HCT116 (cell line): ENCODE data around the gene ARPC1A. TPM values are rescaled to one million over a fixed set of nuclear protein-coding genes. Genes with fewer than 3 reads are reported as not detected.

ENCODE experiments used
- ATAC-seq: fragments of 200-7000 bp; cut with Tn5 transposase; 2 replicates; pipeline ENCODE4 v1.9.1; 2020; ENCODE audit warnings: mild to moderate bottlenecking, moderate library complexity
- BruUV-seq: library from RNA; stranded (reverse); fragments of 400-500 nt; replicated peaks from 2 replicates; lab custom pipeline; 2021; lab: Mats Ljungman, UMichigan
- CTCF ChIA-PET: fragments of 300-600 bp; sonication (Branson Sonifier 250); formaldehyde crosslinking; loops from one replicate; lab custom pipeline; 2021; ENCODE audit warnings: antibody characterized with exemption; lab: Charles Lee
- POLR2A ChIA-PET: fragments of 300-600, 350-600 bp; sonication (Branson Sonifier 250); formaldehyde crosslinking; loops from one replicate; lab custom pipeline; 2021; ENCODE audit warnings: antibody characterized with exemption; lab: Charles Lee
- RAD21 ChIA-PET, 2 experiments: fragments of 300-600 bp; sonication (Branson Sonifier 250); formaldehyde crosslinking; loops; one replicate each; lab custom pipeline; 2023; ENCODE audit warnings: low total read pairs in 2 of 2; ENCODE audit not compliant: uncharacterized antibody in 2 of 2, unreplicated experiment in 2 of 2, low non-redundant PET in 1 of 2; lab: Charles Lee
- DNase-seq: peaks from one replicate; pipeline ENCODE4 v3.0.0-alpha.2; 2010; ENCODE audit warnings: low read depth, low spot score
- H2AFZ ChIP-seq: fragments of 200-600 bp; shearing (Covaris generic), sonication (generic); 2 replicates; pipeline ENCODE4 v1.6.1; 2017; ENCODE audit warnings: low read depth, mixed run types, mixed read lengths, antibody characterized with exemption, low read length; ENCODE audit not compliant: poor library complexity, severe bottlenecking
- H3K27ac ChIP-seq: 2 replicates; pipeline ENCODE4 v1.5.1; 2012; ENCODE audit warnings: low read depth, low read length
- H3K27me3 ChIP-seq: fragments of 200-600 bp; sonication (generic); 2 replicates; pipeline ENCODE4 v1.6.1; 2016; ENCODE audit warnings: mixed run types, low read length, mixed read lengths; ENCODE audit not compliant: insufficient read depth
- H3K36me3 ChIP-seq, 2 experiments: fragments of 200-500 bp in 1 of 2; fragments of 200-600 bp in 1 of 2; sonication (Bioruptor generic) in 1 of 2; sonication (generic) in 1 of 2; 2 replicates each; pipeline versions ENCODE4 v1.5.1 to v1.6.1; 2014 to 2016; ENCODE audit warnings: low read length in 2 of 2, inconsistent platforms in 1 of 2, mixed read lengths in 1 of 2, mixed run types in 1 of 2; ENCODE audit not compliant: insufficient read depth in 2 of 2, control insufficient read depth in 1 of 2
- H3K4me1 ChIP-seq, 2 experiments: fragments of 200-600 bp in 1 of 2; sonication (generic) in 1 of 2; 2 replicates each; pipeline versions ENCODE4 v1.5.1 to v1.6.1; 2012 to 2017; ENCODE audit warnings: low read length in 2 of 2, inconsistent platforms in 1 of 2, mild to moderate bottlenecking in 1 of 2, mixed read lengths in 1 of 2, mixed run types in 1 of 2, moderate library complexity in 1 of 2; ENCODE audit not compliant: insufficient read depth in 2 of 2, control insufficient read depth in 1 of 2
- H3K4me2 ChIP-seq: fragments of 200-600 bp; sonication (generic); 2 replicates; pipeline ENCODE4 v1.6.1; 2017; ENCODE audit warnings: mixed run types, low read length, mixed read lengths
- H3K4me3 ChIP-seq, 2 experiments: fragments of 200-600 bp in 1 of 2; sonication (generic) in 1 of 2; replicated peaks in 1 of 2; 2 replicates each; pipeline ENCODE4 v1.5.1; 2011 to 2016; ENCODE audit warnings: low read length in 2 of 2, control low read depth in 1 of 2, low read depth in 1 of 2, mild to moderate bottlenecking in 1 of 2, mixed read lengths in 1 of 2, mixed run types in 1 of 2
- H3K79me2 ChIP-seq: fragments of 200-600 bp; sonication (generic); 2 replicates; pipeline ENCODE4 v1.6.1; 2017; ENCODE audit warnings: mild to moderate bottlenecking, mixed run types, low read length, moderate library complexity, mixed read lengths; ENCODE audit not compliant: insufficient read depth
- H3K9ac ChIP-seq: fragments of 200-600 bp; sonication (generic); 2 replicates; pipeline ENCODE4 v1.6.1; 2016; ENCODE audit warnings: low read length, mixed read lengths
- H3K9me2 ChIP-seq: fragments of 200-600 bp; sonication (generic), shearing (Covaris generic); 2 replicates; pipeline ENCODE4 v1.6.1; 2017; ENCODE audit warnings: mixed run types, mild to moderate bottlenecking, moderate library complexity; ENCODE audit not compliant: insufficient read depth
- H3K9me3 ChIP-seq, 2 experiments: fragments of 200-500 bp in 1 of 2; fragments of 200-600 bp in 1 of 2; sonication (Bioruptor generic) in 1 of 2; sonication (generic) in 1 of 2; 2 replicates each; pipeline ENCODE4 v1.6.1; 2014 to 2017; ENCODE audit warnings: low read length in 2 of 2, mixed read lengths in 2 of 2, inconsistent platforms in 1 of 2, low read depth in 1 of 2, mild to moderate bottlenecking in 1 of 2, mixed run types in 1 of 2, moderate library complexity in 1 of 2; ENCODE audit not compliant: control insufficient read depth in 1 of 2, insufficient read depth in 1 of 2
- H4K20me1 ChIP-seq: fragments of 200-600 bp; sonication (generic), shearing (Covaris generic); 2 replicates; pipeline ENCODE4 v1.6.1; 2017; ENCODE audit warnings: mixed run types, mild to moderate bottlenecking, moderate library complexity; ENCODE audit not compliant: insufficient read depth
- CBX3 ChIP-seq: IDR thresholded peaks from 2 replicates; pipeline ENCODE4 v1.6.1; 2012; ENCODE audit warnings: low read depth
- CEBPB ChIP-seq: IDR thresholded peaks from 2 replicates; pipeline ENCODE4 v1.6.1; 2012; ENCODE audit warnings: low read depth
- EGR1 ChIP-seq: IDR thresholded peaks from 2 replicates; pipeline ENCODE4 v1.6.1; 2012; ENCODE audit warnings: low read depth
- EZH2 ChIP-seq: fragments of 200-600 bp; sonication (generic); IDR thresholded peaks from 2 replicates; pipeline ENCODE4 v1.6.1; 2017; ENCODE audit warnings: antibody characterized with exemption, mixed run types
- EZH2phosphoT487 ChIP-seq: fragments of 200-600 bp; IDR thresholded peaks from 2 replicates; pipeline ENCODE4 v1.6.1; 2018; ENCODE audit warnings: antibody characterized with exemption, borderline replicate concordance
- FOSL1 ChIP-seq: IDR thresholded peaks from 2 replicates; pipeline ENCODE4 v1.6.1; 2012; ENCODE audit warnings: low read depth
- JUND ChIP-seq: IDR thresholded peaks from 2 replicates; pipeline ENCODE4 v1.6.1; 2012
- POLR2A ChIP-seq: IDR thresholded peaks from 2 replicates; pipeline ENCODE4 v1.7.0; 2011; ENCODE audit warnings: borderline replicate concordance; ENCODE audit not compliant: insufficient read depth, insufficient read length; ENCODE audit errors: extremely low read depth
- POLR2AphosphoS5 ChIP-seq: IDR thresholded peaks from 2 replicates; pipeline ENCODE4 v1.6.1; 2011; ENCODE audit warnings: mild to moderate bottlenecking, low read depth, low read length, moderate library complexity
- RAD21 ChIP-seq: IDR thresholded peaks from 2 replicates; pipeline ENCODE4 v1.6.1; 2012; ENCODE audit warnings: low read depth, mild to moderate bottlenecking
- SIN3A ChIP-seq: IDR thresholded peaks from 2 replicates; pipeline ENCODE4 v1.6.1; 2012; ENCODE audit warnings: low read depth
- SRF ChIP-seq: IDR thresholded peaks from 2 replicates; pipeline ENCODE4 v1.6.1; 2012; ENCODE audit warnings: low read depth
- YY1 ChIP-seq: IDR thresholded peaks from 2 replicates; pipeline ENCODE4 v1.6.1; 2011; ENCODE audit warnings: low read length, low read depth, moderate library complexity, mild to moderate bottlenecking; ENCODE audit not compliant: insufficient replicate concordance; ENCODE audit errors: extremely low read depth
- ZFX ChIP-seq: fragments of 450-650 bp; IDR thresholded peaks from 2 replicates; pipeline ENCODE4 v1.6.1; 2017
- ZNF274 ChIP-seq: fragments of 200-500 bp; sonication (Bioruptor generic); IDR thresholded peaks from 2 replicates; pipeline ENCODE4 v1.6.1; 2014; ENCODE audit warnings: mild to moderate bottlenecking, low read depth, low read length, inconsistent platforms
- intact Hi-C: fragments of 100-400 bp; cut with micrococcal nuclease; formaldehyde crosslinking; loops from 2 replicates; pipeline ENCODE4 v1.10.0; 2022
- total RNA-seq: library from RNA; stranded (reverse); gene quantifications from one replicate; pipeline ENCODE4 v1.2.1, GENCODE V29; 2021; ENCODE audit not compliant: unreplicated experiment
- TF ChIP-seq, protein P1 (sequence below): IDR thresholded peaks from 2 replicates; pipeline ENCODE4 v1.6.1; 2012
- TF ChIP-seq, protein P2 (sequence below): IDR thresholded peaks from 2 replicates; pipeline ENCODE4 v1.6.1; 2011; ENCODE audit warnings: mild to moderate bottlenecking, low read length, moderate library complexity; ENCODE audit not compliant: insufficient replicate concordance; ENCODE audit errors: extremely low read depth
- TF ChIP-seq, protein P3 (sequence below), 3 experiments: fragments of 200-600 bp in 1 of 3; sonication (generic) in 1 of 3; IDR thresholded peaks in 2 of 3; conservative IDR thresholded peaks in 1 of 3; 2 replicates each; pipeline ENCODE4 v1.5.1; 2012 to 2017; ENCODE audit warnings: low read depth in 2 of 3, low read length in 2 of 3, antibody characterized with exemption in 1 of 3, borderline replicate concordance in 1 of 3, control low read depth in 1 of 3, mild to moderate bottlenecking in 1 of 3, mixed read lengths in 1 of 3, mixed run types in 1 of 3, moderate library complexity in 1 of 3; ENCODE audit not compliant: insufficient read depth in 1 of 3
- TF ChIP-seq, protein P4 (sequence below): IDR thresholded peaks from 2 replicates; pipeline ENCODE4 v1.6.1; 2012; ENCODE audit warnings: low read depth

The ARPC1A gene
- total RNA-seq, 1 experiment from 2014 or later: 250 TPM

GRCh38 chr7:99301496-99301895 lies 24.2 kb upstream of the ARPC1A start:
- POLR2A ChIA-PET: no interaction called here
- no peak overlapping the region for H3K4me2 ChIP-seq
- no peak overlapping the region for H3K27ac ChIP-seq
- no peaks in the 10 kb centered on the region for H3K9me2 ChIP-seq
- no peak overlapping the region for H3K4me3 ChIP-seq
- RAD21 ChIA-PET: no interaction called here
- DNase-seq: no peak
- no peaks in the 10 kb centered on the region for H3K4me1 ChIP-seq
- no peaks in the 10 kb centered on the region for H3K9me3 ChIP-seq
- H3K79me2 ChIP-seq: no peaks in the 10 kb centered on the region
- ATAC-seq: no peak
- CTCF ChIA-PET: no interaction called here
- intact Hi-C loops: no loop called here
- H3K27me3 ChIP-seq: no peaks in the 10 kb centered on the region
- H4K20me1 ChIP-seq: no peaks in the 10 kb centered on the region
- no TSS peak for BruUV-seq
- no peak overlapping the region for H2AFZ ChIP-seq
- no peaks in the 10 kb centered on the region for H3K36me3 ChIP-seq
- TF ChIP-seq CEBPB: no peak
- TF ChIP-seq EGR1: no peak
- TF ChIP-seq, protein P1, sequence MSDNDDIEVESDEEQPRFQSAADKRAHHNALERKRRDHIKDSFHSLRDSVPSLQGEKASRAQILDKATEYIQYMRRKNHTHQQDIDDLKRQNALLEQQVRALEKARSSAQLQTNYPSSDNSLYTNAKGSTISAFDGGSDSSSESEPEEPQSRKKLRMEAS: no peak
- TF ChIP-seq YY1: no peak
- no peak for TF ChIP-seq POLR2A
- TF ChIP-seq SRF: no peak
- TF ChIP-seq ZNF274: no peak
- TF ChIP-seq EZH2: no peak
- no peak for TF ChIP-seq EZH2phosphoT487
- no peak for TF ChIP-seq JUND
- TF ChIP-seq, protein P2, sequence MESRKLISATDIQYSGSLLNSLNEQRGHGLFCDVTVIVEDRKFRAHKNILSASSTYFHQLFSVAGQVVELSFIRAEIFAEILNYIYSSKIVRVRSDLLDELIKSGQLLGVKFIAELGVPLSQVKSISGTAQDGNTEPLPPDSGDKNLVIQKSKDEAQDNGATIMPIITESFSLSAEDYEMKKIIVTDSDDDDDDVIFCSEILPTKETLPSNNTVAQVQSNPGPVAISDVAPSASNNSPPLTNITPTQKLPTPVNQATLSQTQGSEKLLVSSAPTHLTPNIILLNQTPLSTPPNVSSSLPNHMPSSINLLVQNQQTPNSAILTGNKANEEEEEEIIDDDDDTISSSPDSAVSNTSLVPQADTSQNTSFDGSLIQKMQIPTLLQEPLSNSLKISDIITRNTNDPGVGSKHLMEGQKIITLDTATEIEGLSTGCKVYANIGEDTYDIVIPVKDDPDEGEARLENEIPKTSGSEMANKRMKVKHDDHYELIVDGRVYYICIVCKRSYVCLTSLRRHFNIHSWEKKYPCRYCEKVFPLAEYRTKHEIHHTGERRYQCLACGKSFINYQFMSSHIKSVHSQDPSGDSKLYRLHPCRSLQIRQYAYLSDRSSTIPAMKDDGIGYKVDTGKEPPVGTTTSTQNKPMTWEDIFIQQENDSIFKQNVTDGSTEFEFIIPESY: no peak
- TF ChIP-seq, protein P3, sequence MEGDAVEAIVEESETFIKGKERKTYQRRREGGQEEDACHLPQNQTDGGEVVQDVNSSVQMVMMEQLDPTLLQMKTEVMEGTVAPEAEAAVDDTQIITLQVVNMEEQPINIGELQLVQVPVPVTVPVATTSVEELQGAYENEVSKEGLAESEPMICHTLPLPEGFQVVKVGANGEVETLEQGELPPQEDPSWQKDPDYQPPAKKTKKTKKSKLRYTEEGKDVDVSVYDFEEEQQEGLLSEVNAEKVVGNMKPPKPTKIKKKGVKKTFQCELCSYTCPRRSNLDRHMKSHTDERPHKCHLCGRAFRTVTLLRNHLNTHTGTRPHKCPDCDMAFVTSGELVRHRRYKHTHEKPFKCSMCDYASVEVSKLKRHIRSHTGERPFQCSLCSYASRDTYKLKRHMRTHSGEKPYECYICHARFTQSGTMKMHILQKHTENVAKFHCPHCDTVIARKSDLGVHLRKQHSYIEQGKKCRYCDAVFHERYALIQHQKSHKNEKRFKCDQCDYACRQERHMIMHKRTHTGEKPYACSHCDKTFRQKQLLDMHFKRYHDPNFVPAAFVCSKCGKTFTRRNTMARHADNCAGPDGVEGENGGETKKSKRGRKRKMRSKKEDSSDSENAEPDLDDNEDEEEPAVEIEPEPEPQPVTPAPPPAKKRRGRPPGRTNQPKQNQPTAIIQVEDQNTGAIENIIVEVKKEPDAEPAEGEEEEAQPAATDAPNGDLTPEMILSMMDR (IDR thresholded peaks at IDR 0.05 in 2 of 3, conservative IDR thresholded peaks at IDR 0.05 in 1 of 3; ENCODE audit: borderline replicate concordance in 1 of 3, insufficient read depth in 1 of 3, low read depth in 2 of 3, low read length in 2 of 3): no peak
- no peak for TF ChIP-seq FOSL1
- TF ChIP-seq ZFX: no peak
- no peak for TF ChIP-seq POLR2AphosphoS5
- TF ChIP-seq CBX3: no peak
- no peak for TF ChIP-seq RAD21
- TF ChIP-seq, protein P4, sequence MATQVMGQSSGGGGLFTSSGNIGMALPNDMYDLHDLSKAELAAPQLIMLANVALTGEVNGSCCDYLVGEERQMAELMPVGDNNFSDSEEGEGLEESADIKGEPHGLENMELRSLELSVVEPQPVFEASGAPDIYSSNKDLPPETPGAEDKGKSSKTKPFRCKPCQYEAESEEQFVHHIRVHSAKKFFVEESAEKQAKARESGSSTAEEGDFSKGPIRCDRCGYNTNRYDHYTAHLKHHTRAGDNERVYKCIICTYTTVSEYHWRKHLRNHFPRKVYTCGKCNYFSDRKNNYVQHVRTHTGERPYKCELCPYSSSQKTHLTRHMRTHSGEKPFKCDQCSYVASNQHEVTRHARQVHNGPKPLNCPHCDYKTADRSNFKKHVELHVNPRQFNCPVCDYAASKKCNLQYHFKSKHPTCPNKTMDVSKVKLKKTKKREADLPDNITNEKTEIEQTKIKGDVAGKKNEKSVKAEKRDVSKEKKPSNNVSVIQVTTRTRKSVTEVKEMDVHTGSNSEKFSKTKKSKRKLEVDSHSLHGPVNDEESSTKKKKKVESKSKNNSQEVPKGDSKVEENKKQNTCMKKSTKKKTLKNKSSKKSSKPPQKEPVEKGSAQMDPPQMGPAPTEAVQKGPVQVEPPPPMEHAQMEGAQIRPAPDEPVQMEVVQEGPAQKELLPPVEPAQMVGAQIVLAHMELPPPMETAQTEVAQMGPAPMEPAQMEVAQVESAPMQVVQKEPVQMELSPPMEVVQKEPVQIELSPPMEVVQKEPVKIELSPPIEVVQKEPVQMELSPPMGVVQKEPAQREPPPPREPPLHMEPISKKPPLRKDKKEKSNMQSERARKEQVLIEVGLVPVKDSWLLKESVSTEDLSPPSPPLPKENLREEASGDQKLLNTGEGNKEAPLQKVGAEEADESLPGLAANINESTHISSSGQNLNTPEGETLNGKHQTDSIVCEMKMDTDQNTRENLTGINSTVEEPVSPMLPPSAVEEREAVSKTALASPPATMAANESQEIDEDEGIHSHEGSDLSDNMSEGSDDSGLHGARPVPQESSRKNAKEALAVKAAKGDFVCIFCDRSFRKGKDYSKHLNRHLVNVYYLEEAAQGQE: no peak
- TF ChIP-seq SIN3A: no peak
- no peak overlapping the region for H3K9ac ChIP-seq
